Measurements from ENCODE around the gene CNBD2.
"Not testable (repeated sequence)": the region's sequence is repeated elsewhere in the genome, so short reads cannot be mapped to it uniquely, and the experiment has no call there.

The CNBD2 gene

GRCh38 chr20:36017048-36017951, 48.9 kb downstream of the CNBD2 start:
- in situ Hi-C loops (cut with HindIII; ENCODE audit: low sequenced_read_pairs), result no loop called here

- in situ Hi-C loops (cut with HindIII; ENCODE audit: low sequenced_read_pairs), result no loop called here
These were observed 50.0 kb downstream of the CNBD2 start for GRCh38 chr20:36018208-36018988.

GRCh38 chr20:36026131-36026530, 57.7 kb downstream of the CNBD2 start:
- in situ Hi-C loops (cut with HindIII; ENCODE audit: low sequenced_read_pairs), result loop anchor here (5.0 kb wide), 1 partner anchor 71 kb away; no protein-coding TSS in a partner anchor

- in situ Hi-C loops (cut with HindIII; ENCODE audit: low sequenced_read_pairs), result loop anchor here (5.0 kb wide), 1 partner anchor 69 kb away; no protein-coding TSS in a partner anchor
These were observed 59.9 kb downstream of the CNBD2 start for GRCh38 chr20:36028106-36028808.

GRCh38 chr20:36030149-36030548, 61.8 kb downstream of the CNBD2 start:
- in situ Hi-C loops (cut with HindIII; ENCODE audit: low sequenced_read_pairs), result no loop called here

GRCh38 chr20:36031806-36032205, 63.4 kb downstream of the CNBD2 start:
- in situ Hi-C loops (cut with HindIII; ENCODE audit: low sequenced_read_pairs), result no loop called here

- in situ Hi-C loops (cut with HindIII; ENCODE audit: low sequenced_read_pairs), result no loop called here
These were observed 66.5 kb downstream of the CNBD2 start for GRCh38 chr20:36034875-36035274.

GRCh38 chr20:36035745-36036144, 67.4 kb downstream of the CNBD2 start:
- in situ Hi-C loops (cut with HindIII; ENCODE audit: low sequenced_read_pairs), result no loop called here

GRCh38 chr20:36036688-36037087, 68.3 kb downstream of the CNBD2 start:
- in situ Hi-C loops (cut with HindIII; ENCODE audit: low sequenced_read_pairs), result no loop called here

GRCh38 chr20:36040571-36040970, 72.2 kb downstream of the CNBD2 start:
- in situ Hi-C loops (cut with HindIII; ENCODE audit: low sequenced_read_pairs), result no loop called here

GRCh38 chr20:36043441-36043840, 75.1 kb downstream of the CNBD2 start:
- in situ Hi-C loops (cut with HindIII; ENCODE audit: low sequenced_read_pairs), result no loop called here

GRCh38 chr20:36043892-36044515, 75.6 kb downstream of the CNBD2 start:
- in situ Hi-C loops (cut with HindIII; ENCODE audit: low sequenced_read_pairs), result no loop called here

- in situ Hi-C loops (cut with HindIII; ENCODE audit: low sequenced_read_pairs), result no loop called here
These were observed 77.0 kb downstream of the CNBD2 start for GRCh38 chr20:36045373-36045714.

- in situ Hi-C loops (cut with HindIII; ENCODE audit: low sequenced_read_pairs), result not testable (repeated sequence)
These were observed 77.8 kb downstream of the CNBD2 start for GRCh38 chr20:36046073-36046798.

GRCh38 chr20:36049408-36049807, 81.0 kb downstream of the CNBD2 start:
- in situ Hi-C loops (cut with HindIII; ENCODE audit: low sequenced_read_pairs), result not testable (repeated sequence)

GRCh38 chr20:36050436-36051317, 82.3 kb downstream of the CNBD2 start:
- in situ Hi-C loops (cut with HindIII; ENCODE audit: low sequenced_read_pairs), result no loop called here

GRCh38 chr20:36051318-36052116, 83.1 kb downstream of the CNBD2 start:
- in situ Hi-C loops (cut with HindIII; ENCODE audit: low sequenced_read_pairs), result no loop called here

- in situ Hi-C loops (cut with HindIII; ENCODE audit: low sequenced_read_pairs), result no loop called here
These were observed 83.7 kb downstream of the CNBD2 start for GRCh38 chr20:36052117-36052513.

Data from DLD1 (cell line).